ENCODE data around the gene MRPL4.
"Not testable (repeated sequence)": the region's sequence is repeated elsewhere in the genome, so short reads cannot be mapped to it uniquely, and the experiment has no call there.

Gene MRPL4

DNA sequence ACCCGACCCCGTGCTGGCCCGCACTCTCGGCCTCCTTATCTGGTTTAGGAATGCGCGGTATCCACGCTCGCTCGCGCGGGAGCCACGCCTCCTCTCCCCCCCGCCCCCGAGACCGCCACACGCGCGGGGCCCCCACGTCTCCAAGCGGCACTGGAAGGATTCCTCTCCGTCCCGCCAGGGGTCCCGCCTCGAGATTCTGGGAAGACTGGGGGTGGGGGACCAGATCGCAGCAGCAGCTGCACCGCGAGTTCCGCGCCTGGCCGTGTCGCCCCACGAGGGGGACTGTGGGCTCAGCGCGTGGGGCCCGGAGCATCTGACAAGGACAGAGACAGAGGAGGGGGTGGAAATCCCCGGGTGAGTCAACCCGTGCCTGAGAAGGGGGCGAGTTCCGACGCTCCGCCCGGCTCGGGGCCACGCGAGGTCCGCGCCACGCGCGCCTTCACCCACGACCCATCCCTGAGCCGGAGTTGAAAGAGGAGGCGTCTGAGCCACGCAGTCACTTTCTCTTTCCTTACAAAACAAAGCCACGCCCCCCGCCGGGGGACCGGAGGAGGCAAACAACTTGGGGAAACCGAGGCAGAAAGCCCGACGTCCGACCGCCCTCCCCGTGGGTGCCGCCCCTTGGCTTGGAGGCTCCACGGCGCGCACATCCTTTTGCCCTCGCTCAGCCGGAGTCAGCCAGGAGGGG lies 21.7 kb upstream of the MRPL4 start:
- DNase-seq (ENCODE audit: low read depth in 2 of 2) = peak; percentile 25 to 34

DNA sequence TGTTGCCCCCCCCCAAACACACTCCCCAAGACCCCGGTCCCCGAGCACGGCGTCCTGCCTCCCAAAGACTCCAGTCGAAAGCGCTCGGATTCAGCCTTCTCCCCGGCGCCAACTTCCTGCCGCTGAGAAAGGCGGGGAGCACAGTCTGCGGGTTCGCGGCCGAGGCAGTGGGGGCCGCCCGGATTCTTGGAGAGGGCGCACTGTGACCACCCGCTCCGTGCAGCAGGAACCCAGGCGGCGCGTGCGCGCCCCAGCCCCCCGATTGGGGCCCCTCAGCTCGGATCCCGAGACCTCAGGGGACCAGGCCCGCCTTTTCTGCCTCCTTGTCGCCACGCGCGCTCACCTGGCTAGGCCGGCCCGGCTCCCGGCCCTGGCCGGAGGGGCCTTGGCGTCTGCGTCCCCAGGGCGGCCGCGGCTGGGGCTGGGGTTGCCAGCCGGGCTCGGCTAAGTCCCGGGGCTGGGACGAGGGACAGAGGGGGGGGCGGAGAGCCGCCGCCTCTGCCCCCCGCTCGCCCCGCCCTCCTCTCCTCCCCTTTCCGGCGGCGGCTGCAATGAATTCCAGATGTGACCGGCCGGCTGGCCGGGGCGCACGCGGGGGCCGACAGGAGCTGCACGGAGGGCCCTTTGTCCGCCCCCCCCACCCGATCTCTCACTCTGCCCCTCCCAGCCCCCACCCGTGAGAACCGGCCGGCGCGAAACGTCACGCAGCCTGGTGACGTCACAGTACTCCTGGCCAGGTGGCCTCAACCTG lies 21.0 kb upstream of the MRPL4 start, which contains the start of gene S1PR2:
Gene S1PR2, minus strand, starts transcription at position 471 of the 751 bp plus-strand sequence. CDS start 6,426 bp downstream, outside the sequence.
- peak; percentile 50 to 61 for DNase-seq (ENCODE audit: low read depth in 2 of 2)

DNA sequence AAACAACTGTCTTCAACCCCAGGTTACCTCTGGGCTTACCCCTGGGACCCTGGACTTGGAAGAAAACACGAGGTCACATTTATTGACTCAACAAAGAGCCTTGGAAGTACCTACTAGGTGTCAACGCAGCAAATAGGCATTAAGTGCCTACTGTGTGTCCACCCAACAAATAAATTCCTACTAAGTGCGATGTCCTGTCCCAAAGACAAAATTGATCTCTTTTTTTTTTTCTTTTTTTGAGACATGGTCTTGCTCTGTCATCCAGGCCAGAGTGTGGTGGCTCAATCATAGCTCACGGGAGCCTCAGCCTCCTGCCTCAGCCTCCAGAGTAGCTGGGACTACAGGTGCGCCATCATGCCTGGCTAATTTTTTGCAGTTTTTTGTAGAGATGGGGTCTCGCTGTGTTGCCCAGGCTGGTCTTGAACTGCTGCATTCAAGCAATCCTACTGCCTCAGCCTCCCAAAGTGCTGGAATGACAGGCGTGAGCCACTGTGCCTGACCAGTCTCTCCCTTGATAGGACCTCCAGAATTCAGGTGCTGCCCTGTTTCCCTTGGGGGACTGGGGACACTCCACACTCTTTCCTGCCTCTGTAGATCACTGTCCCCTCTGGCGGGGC lies 20.3 kb upstream of the MRPL4 start:
- no peak for DNase-seq (ENCODE audit: low read depth in 2 of 2)

DNA sequence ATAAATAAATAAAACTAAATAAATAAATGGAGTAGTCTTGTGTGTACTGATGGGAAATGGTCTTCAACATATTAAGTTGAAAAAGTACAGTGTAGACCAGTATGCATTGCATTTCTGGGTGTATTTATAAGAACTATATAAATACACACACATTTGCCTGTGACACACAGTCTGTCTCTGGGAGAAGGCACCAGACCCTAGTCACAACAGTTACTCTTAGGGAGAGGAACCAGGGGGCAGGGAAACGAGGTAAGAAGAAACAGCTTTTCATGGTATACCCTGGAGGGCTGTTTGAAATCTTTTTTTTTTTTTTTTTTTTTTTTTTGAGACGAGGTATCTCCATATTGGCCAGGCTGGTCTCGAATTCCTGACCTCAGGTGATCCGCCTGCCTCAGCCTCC lies 18.1 kb upstream of the MRPL4 start:
- DNase-seq (ENCODE audit: low read depth in 2 of 2) = no peak

DNA sequence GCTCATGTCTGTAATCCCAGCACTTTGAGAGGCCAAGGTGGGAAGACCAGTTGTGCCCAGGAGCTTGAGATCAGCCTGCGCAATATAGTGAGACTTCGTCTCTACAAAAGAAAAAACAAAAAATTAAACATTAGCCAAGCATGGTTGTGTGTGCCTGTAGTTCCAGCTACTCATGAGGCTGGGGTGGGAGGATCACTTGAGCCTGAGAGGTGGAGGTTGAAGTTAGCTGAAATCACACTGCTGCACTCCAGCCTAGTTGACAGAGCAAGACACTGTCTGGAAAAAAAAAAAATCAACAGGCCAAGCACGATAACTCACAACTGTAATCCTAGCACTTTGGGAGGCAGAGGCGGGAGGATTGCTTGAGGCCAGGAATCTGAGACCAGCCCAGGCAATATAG lies 17.0 kb upstream of the MRPL4 start:
- DNase-seq (ENCODE audit: low read depth in 2 of 2) = no peak

DNA sequence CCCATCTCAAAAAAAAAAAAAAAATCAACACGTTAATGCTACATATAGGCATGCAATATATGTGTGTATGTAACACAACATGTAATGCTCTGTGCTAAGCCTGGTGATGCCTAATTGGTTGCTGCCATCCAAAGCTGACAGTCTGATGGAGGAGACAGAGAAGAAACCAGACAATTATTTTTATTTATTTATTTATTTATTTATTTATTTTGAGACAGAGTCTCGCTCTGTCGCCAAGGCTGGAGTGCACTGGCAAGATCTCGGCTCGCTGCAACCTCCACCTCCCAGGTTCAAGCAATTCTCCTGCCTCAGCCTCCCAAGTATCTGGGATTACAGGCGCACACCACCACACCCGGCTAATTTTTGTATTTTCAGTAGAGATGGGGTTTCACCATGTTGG lies 16.6 kb upstream of the MRPL4 start:
- DNase-seq (ENCODE audit: low read depth in 2 of 2) = not testable (repeated sequence)

DNA sequence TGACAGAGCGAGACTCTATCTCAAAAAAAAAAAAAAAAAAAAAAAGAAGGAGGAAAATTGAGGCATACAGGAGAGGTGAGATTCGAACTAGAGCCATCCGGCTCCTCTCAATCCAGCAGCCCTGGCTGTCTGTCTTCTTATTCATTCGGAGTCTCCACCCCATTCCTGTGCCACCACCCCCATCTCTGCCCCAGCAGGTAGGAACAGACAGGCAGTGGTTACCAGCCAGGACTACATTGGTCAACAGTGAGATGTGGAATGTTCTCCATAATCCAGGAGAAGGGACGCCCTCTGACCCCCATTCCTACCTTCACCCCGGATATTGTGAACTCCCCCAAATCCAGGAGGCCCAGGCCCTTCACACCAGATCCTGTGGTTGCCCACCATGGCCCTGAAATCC lies 14.3 kb upstream of the MRPL4 start:
- DNase-seq (ENCODE audit: low read depth in 2 of 2) = no peak

DNA sequence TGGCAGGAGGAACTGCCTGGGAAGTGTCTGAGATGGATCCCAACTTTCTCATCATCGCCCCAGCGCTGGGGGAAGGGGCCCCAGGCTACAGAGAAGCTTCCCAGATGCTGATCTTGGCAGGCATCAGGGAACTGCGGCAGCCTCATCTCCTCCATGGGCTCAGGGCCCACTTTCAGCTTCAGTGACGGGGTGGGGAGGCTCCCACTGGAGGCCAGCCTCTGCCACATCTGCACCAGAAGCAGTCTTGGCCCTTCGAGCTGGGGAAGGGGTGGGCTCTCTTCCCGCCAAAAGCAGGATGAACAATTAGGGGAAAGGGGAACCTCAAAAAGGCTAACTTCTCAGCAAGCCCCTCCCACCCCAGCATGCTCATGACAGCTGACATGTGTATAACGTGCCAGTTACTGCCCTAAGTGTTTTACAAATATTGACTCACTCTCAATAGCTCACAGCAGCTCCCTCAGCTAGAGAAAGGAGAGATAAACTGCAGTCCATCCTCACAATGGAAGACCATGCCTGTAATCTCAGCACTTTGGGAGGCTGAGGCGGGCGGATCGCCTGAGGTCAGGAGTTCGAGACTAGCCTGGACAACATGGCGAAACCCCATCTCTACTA lies 13.7 kb upstream of the MRPL4 start:
- no peak for DNase-seq (ENCODE audit: low read depth in 2 of 2)

DNA sequence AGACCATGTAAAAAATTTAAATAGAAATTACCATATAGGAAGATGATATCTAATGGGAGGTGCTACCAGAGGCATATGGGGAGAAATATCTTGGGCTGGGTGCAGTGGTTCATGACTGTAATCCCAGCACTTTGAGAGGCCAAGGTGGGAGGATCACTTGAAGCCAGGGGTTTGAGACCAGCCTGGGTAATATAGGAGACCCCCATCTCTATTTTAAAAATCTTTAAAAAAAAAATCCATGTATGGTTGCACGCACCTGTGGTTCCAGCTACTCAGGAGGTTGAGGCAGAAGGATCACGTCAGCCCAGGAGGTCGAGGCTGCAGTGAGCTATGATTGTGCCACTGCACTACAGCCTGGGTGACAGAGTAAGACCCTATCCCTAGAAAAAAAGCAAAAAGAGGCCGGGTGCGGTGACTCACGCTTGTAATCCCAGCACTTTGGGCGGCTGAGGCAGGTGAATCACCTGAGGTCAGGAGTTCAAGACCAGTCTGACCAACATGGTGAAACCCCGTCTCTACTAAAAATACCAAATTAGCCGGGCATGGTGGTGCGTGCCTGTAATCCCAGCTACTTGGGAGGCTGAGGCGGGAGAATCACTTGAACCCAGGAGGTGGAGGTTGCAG lies 10.1 kb upstream of the MRPL4 start:
- DNase-seq (ENCODE audit: low read depth in 2 of 2) = not testable (repeated sequence)

DNA sequence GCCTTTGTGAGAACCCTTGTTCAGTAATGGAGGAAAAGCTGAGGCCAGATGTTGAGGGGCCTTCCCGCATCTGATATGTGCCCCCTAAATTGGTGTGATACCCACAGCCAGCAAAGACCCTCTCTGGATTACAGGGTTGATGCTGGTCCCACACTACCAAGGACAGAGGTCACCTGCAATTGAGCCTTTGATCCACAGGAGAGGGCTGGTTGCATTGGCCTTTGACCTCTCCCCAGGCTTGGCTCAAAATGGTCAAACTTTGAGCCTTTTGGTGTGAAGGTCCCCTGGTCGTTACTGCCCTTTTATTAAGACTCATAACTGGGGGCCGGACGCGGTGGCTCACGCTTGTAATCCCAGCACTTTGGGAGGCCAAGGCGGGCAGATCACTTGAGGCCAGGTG lies 8.4 kb upstream of the MRPL4 start:
- no peak for DNase-seq (ENCODE audit: low read depth in 2 of 2)

DNA sequence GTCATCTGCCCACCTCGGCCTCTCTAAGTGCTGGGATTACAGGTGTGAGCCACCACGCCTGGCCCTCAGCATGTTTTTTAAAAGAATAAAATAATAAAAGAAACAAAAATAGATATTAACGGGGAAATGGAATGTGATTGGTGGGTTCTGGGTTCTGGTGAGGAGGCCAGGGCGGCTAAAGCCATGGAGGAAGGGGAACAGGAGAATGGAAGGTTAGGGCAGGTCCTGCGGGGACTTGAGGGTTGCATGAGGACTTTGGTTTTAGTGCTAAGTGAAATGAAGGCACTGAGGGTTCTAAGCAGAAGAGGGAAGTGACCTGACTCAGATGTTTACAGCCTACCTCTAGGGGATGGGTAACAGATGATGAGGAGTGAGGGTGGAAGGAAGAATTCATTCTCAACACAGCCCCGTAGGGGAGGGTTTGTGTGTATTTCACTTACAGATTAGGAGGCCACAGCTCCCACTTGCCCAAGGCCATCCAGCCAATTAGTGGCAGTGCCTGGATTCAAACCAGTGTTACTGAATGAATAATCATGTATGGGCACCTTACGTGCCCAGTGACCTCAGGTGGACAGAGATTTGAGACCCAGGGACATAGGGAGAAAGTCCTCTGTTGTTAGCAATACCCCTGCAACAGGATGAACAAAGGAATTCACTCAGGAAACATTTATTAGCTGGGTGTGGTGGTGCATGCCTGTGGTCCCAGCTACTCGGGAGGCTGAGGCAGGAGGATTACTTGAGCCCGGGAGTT lies 6.7 kb upstream of the MRPL4 start:
- DNase-seq (ENCODE audit: low read depth in 2 of 2) = no peak

DNA sequence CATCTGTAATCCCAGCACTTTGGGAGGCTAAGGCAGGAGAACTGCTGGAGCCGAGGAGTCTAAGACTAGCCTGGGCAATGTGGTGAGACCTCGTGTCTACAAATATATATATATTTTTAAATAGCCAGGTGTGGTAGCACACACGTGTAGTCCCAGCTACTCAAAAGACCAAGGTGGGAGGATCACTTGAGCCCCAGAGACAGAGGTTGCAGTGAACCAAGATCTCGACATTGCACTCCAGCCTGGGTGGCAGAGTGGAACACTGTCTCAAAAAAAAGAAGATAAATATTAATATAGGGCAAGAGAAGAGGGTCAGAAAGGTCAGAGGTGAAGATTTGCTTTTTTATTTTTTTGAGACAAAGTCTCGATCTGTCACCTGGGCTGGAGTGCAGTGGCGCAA lies 5.5 kb upstream of the MRPL4 start:
- DNase-seq (ENCODE audit: low read depth in 2 of 2) = no peak

DNA sequence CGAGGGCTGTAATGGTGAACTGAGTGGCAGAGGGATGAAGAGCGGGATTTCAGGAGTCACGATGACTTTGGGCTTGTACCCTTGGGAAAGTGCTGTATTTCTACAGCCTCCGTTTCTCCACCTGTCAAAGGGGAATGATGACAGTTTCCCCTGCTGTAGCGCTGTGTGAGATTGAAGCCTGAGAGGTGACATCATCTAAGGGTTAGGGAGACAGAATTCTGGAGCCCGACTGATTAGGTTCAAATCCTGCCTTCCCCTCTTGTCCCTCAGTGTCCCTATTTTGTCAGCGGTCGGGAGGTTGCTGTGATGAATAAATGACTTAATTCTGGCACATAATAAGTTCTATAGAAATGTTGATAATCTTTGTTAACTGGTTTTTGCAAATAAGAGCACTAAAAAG lies 693 bp downstream of the MRPL4 start:
- DNase-seq (ENCODE audit: low read depth in 2 of 2) = no peak

DNA sequence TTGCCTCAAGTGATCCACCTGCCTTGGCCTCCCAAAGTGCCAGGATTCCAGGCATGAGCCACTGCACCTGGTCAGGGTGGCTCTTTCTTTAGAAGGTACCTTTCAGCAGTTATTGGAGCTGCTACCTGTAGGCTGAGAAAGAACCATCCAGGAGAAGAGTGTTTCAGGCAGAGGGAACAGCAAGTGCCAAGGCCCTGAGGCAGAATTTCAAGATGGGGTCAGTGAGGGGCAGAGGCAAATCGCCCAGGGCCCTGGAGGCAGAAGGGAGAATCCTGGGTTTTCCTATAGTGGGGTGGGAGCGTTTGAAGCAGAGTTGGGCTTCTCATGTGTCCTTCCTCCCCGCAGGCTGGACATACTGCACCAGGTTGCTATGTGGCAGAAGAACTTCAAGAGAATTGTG lies 2.2 kb downstream of the MRPL4 start:
- DNase-seq (ENCODE audit: low read depth in 2 of 2) = no peak

DNA sequence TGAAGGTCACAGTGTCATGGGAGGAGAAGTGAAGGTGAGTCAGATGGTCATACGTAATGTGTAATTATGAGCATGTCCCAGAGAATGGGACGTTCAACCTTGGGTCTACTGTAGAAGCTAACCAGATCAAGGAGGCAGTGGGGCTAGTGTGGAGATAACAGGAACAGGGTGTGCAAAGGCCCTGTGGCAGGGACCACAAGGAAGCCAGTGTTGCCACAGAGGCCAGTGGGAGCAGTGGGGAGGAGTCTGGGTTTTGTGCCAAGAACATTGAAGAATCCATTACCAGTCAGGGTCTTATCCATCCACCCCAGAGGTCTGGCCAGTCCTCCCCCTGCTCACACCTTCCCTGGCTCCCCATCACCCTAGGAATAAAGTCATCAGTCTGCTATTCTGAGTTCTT lies 3.3 kb downstream of the MRPL4 start:
- DNase-seq (ENCODE audit: low read depth in 2 of 2) = no peak

DNA sequence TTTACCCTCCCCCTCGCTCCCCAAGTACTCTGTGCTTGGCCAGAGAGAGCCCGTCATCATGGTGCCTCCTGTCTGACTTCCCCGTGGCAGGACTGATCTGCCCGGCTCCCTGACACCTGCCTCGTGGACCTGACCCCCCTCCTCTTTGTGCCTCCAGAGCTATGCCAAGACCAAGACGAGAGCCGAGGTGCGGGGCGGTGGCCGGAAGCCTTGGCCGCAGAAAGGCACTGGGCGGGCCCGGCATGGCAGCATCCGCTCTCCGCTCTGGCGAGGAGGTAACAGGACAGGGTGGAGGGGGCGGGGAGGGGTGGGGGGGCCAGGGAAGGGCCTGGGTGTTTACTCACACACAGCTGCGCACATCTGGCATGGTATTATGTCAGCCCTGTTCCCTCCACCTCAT lies 4.5 kb downstream of the MRPL4 start:
- DNase-seq (ENCODE audit: low read depth in 2 of 2) = no peak

DNA sequence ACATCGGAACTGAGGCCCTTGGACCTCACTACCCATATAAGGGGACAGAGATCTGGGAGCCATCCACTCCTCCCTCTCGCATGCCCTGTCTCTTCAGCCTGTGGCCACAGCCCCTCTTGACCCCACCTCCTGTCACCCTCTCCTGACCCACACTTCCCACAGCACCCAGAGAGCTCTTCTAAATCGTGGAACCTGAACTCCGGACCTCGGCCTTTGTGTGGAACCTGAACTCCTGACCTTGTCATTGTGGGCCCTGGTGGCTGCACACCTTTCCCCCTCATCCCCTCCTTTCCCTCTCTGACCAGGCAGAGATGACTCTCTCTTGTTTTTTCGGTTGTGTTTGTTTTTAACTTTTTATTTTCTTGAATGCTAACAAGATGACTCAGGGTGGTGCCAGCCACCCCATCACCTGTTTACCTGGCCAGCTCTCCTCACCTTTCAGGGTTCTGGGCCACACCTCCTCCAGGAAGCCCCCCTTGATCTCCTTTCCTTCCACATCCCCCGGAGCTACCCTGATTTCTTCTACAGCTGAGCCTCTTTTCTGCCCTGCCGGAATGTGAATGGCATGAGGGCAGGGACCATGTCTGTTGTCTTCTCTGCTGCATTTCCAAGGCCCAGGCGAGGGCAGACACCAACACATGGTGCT lies 5.1 kb downstream of the MRPL4 start:
- no peak for DNase-seq (ENCODE audit: low read depth in 2 of 2)

DNA sequence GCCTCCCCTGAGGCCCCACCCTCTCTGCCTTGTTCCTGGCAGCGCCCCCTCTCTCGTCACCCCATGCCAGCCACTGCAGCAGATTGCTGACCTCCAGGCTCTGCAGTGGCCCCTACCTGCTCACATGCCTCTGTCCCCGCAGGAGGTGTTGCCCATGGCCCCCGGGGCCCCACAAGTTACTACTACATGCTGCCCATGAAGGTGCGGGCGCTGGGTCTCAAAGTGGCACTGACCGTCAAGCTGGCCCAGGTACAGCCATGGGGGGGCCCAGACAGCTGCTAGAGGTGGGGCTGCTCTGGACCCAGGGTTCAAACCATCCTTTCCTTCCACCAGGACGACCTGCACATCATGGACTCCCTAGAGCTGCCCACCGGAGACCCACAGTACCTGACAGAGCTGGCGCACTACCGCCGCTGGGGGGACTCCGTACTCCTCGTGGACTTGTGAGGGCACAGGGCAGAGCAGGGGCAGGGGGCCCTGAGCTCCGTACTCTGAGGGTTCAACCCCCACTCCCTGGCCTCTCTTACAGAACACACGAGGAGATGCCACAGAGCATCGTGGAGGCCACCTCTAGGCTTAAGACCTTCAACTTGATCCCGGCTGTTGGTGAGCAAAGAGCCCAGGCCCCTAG lies 6.2 kb downstream of the MRPL4 start:
- no peak for DNase-seq (ENCODE audit: low read depth in 2 of 2)

DNA sequence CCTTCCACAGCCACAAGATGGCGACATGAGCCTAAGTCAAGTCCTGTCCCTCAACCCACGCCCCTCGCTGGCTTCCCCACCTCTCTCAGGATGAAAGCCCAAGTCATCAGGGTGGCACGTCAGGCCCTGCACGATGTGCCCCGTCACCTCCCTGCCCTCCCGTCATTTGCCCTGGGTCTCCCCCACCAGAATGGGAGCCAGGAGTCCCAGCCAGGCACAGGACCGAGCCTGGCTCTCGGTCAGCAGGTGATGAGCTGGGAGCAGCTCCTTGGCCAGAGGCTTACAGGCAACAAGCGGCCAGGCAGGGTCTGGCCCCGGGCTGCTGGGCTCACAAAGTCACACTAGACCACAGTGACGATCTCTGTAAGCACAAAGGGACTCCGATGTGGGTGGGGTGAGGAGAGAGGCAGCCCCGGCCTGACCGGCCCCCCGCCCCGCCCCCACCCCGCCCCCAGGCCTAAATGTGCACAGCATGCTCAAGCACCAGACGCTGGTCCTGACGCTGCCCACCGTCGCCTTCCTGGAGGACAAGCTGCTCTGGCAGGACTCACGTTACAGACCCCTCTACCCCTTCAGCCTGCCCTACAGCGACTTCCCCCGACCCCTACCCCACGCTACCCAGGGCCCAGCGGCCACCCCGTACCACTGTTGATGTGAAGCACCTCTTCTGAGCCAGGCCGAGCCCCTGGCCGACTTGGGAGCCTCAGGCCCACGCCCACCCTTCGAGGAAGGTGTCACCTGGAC lies 7.3 kb downstream of the MRPL4 start:
- DNase-seq (ENCODE audit: low read depth in 2 of 2) = peak; percentile 82 to 91

DNA sequence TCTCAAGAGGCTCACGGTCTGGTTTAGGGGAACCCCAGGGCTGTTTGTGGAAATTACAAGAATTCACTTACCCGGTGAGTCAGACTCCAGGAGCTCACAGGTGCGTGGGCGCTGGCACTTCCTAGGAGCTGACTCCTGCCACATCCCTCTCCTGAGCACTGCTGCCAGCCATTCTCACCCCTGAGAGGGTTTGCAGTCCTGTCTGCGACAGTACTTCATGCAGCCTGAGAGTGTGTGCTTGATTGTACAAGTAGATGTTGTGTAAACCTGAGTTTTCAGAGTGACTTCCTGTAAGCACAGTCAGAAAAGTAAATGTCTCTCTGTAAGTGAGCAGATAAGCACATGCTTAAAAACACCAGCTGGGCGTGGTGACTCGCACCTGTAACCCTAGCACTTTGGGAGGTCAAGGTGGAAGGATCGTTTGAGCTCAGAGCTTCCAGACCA lies 8.1 kb downstream of the MRPL4 start:
- peak; percentile 65 to 67 for DNase-seq (ENCODE audit: low read depth in 2 of 2)
